Activated CD8-positive, alpha-beta T cell treated with anti-CD3 and anti-CD28 coated beads for 36 hours (primary cell): ENCODE data around the gene ARHGAP42. TPM values are rescaled to one million over a fixed set of nuclear protein-coding genes. Genes with fewer than 3 reads are reported as not detected.

Source experiments
- ATAC-seq: fragments of 200-7000 bp; cut with Tn5 transposase; one replicate; pipeline ENCODE4 v1.10.0; 2021; ENCODE audit warnings: mild to moderate bottlenecking, moderate library complexity
- CTCF ChIA-PET: fragments of 350-600 bp; sonication (Branson Sonifier 250); formaldehyde crosslinking; loops from one replicate; lab custom pipeline; 2021; ENCODE audit warnings: antibody characterized with exemption; lab: Charles Lee
- POLR2A ChIA-PET: fragments of 350-600 bp; sonication (Branson Sonifier 250); formaldehyde crosslinking; loops from one replicate; lab custom pipeline; 2021; ENCODE audit warnings: antibody characterized with exemption; lab: Charles Lee
- DNase-seq: peaks from one replicate; pipeline ENCODE4 v3.0.0-alpha.2; 2020
- H3K27ac Mint-ChIP-seq: one replicate; pipeline ENCODE4 v1.8.0; 2021; ENCODE audit warnings: mild to moderate bottlenecking, mixed read lengths
- H3K27me3 Mint-ChIP-seq: one replicate; pipeline ENCODE4 v1.8.0; 2021; ENCODE audit warnings: mixed read lengths
- H3K36me3 Mint-ChIP-seq: one replicate; pipeline ENCODE4 v1.8.0; 2021; ENCODE audit warnings: low read depth, mixed read lengths
- H3K4me1 Mint-ChIP-seq: one replicate; pipeline ENCODE4 v1.8.0; 2021; ENCODE audit warnings: low read depth, mixed read lengths
- H3K4me3 Mint-ChIP-seq: one replicate; pipeline ENCODE4 v1.8.0; 2021; ENCODE audit warnings: mild to moderate bottlenecking, moderate library complexity, mixed read lengths
- H3K9me3 Mint-ChIP-seq: one replicate; pipeline ENCODE4 v1.8.0; 2021; ENCODE audit warnings: mixed read lengths
- intact Hi-C: fragments of 100-400 bp; cut with micrococcal nuclease; formaldehyde crosslinking; loops from one replicate; pipeline ENCODE4 v1.10.0; 2022
- total RNA-seq, 2 experiments: library from RNA; stranded (reverse); gene quantifications; one replicate each; pipeline ENCODE4 v1.2.3, GENCODE V29; 2021
- TF ChIP-seq, protein P1 (sequence below): fragments of 200-600 bp; IDR thresholded peaks from one replicate; pipeline ENCODE4 v1.8.0; 2022; ENCODE audit warnings: antibody characterized with exemption, mild to moderate bottlenecking

Gene ARHGAP42
- total RNA-seq, 2 experiments from 2014 or later, result 0.20 to 0.41 TPM

DNA sequence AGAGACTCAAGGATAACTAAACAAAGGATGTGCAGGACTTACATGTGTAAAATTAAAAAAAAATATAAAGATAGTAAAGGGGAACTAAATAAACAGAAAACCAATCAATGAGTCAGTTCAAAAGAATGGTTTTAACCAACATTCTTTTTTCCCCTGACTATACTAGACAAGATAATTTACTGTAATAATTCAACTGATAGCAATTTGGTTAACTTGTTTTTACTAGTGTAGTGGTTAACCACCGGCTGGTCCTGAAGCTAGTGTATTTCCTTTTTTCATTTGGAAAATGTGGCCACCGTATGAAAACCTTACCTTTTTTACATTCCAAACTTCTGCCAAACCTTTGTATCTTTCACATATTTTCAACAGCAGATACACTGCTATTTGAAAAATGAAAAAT is 123.1 kb downstream of the ARHGAP42 start:
- ChIA-PET CTCF (no interaction called here), POLR2A (no interaction called here)
- H3K27ac Mint-ChIP-seq, result no peak overlapping the region
- DNase-seq, result no peak
- H3K27me3 Mint-ChIP-seq, result no peaks in the 10 kb centered on the region
- no peaks in the 10 kb centered on the region for H3K9me3 Mint-ChIP-seq
- TF ChIP-seq, protein P1, sequence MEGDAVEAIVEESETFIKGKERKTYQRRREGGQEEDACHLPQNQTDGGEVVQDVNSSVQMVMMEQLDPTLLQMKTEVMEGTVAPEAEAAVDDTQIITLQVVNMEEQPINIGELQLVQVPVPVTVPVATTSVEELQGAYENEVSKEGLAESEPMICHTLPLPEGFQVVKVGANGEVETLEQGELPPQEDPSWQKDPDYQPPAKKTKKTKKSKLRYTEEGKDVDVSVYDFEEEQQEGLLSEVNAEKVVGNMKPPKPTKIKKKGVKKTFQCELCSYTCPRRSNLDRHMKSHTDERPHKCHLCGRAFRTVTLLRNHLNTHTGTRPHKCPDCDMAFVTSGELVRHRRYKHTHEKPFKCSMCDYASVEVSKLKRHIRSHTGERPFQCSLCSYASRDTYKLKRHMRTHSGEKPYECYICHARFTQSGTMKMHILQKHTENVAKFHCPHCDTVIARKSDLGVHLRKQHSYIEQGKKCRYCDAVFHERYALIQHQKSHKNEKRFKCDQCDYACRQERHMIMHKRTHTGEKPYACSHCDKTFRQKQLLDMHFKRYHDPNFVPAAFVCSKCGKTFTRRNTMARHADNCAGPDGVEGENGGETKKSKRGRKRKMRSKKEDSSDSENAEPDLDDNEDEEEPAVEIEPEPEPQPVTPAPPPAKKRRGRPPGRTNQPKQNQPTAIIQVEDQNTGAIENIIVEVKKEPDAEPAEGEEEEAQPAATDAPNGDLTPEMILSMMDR, result no peak
- ATAC-seq, result no peak
- H3K4me1 Mint-ChIP-seq, result no peaks in the 10 kb centered on the region
- intact Hi-C loops, result no loop called here
- no peaks in the 10 kb centered on the region for H3K36me3 Mint-ChIP-seq
- H3K4me3 Mint-ChIP-seq, result no peak overlapping the region

- Mint-ChIP-seq H3K27me3 (no peaks in the 10 kb centered on the region), H3K36me3 (no peaks in the 10 kb centered on the region), H3K27ac (no peak overlapping the region), H3K4me3 (no peak overlapping the region), H3K4me1 (no peaks in the 10 kb centered on the region), H3K9me3 (no peaks in the 10 kb centered on the region)
- intact Hi-C loops, result no loop called here
- DNase-seq (no peak), ATAC-seq (no peak)
- ChIA-PET CTCF (no interaction called here), POLR2A (no interaction called here)
- TF ChIP-seq, protein P1, result no peak
These were observed 123.6 kb downstream of the ARHGAP42 start for GRCh38 chr11:100810666-100811065.

- DNase-seq, result no peak
- no peaks in the 10 kb centered on the region for H3K36me3 Mint-ChIP-seq
- H3K9me3 Mint-ChIP-seq, result peaks cover 2% of the 10 kb centered on the region
- no peak for ATAC-seq
- no peaks in the 10 kb centered on the region for H3K27me3 Mint-ChIP-seq
- H3K4me1 Mint-ChIP-seq, result no peaks in the 10 kb centered on the region
- no peak overlapping the region for H3K4me3 Mint-ChIP-seq
- CTCF ChIA-PET, result no interaction called here
- POLR2A ChIA-PET, result no interaction called here
- H3K27ac Mint-ChIP-seq, result no peak overlapping the region
- intact Hi-C loops, result no loop called here
- TF ChIP-seq, protein P1, result no peak
These were observed 125.4 kb downstream of the ARHGAP42 start for GRCh38 chr11:100812517-100812916.

DNA sequence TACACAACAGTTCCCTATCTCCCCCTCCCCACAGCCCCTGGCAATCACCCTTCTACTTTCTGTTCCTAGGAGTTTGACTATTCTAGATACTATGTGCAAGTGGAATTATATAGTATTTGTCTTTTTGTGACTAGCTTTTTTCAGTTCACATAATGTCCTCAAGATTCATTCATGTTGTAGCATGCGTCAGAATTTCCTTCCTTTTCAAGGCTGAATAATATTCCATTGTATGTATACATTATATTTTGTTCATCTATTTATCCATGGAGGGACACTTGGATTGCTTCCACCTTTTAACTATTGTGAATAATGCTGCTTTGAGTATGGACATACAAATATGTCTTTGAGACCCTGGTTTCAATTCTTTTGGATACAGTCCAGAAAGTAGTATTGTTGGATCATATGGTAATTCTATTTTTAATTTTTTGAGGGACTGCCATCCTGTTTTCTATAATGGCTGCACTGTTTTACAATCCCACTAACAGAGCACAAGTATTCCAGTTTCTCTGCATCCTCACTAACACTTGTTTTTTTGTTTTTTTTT is 128.8 kb downstream of the ARHGAP42 start:
- no peaks in the 10 kb centered on the region for H3K4me1 Mint-ChIP-seq
- no peaks in the 10 kb centered on the region for H3K27me3 Mint-ChIP-seq
- TF ChIP-seq, protein P1, result no peak
- ChIA-PET POLR2A (no interaction called here), CTCF (no interaction called here)
- no peak overlapping the region for H3K4me3 Mint-ChIP-seq
- DNase-seq (no peak), ATAC-seq (no peak)
- no peaks in the 10 kb centered on the region for H3K36me3 Mint-ChIP-seq
- peaks cover 2% of the 10 kb centered on the region for H3K9me3 Mint-ChIP-seq
- no peak overlapping the region for H3K27ac Mint-ChIP-seq
- intact Hi-C loops, result no loop called here

DNA sequence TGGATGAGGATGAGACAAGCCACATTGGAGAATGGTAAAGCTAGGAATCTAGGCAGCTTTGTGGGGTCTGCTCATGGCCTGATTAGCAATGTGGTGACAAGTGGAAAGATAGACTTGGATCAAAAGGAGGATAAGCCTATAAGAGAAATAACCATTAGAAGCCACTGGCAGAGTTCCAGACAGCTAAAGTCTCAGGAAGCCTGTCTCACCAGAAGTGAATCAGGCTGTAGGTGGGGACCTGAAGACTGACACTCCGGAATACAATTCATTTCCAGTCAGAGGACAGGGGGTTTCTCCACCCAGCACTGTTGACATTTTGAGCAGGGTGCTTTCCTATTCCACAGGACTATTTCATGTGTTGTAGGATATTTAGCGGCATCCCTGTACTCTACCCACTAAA is 129.7 kb downstream of the ARHGAP42 start:
- Mint-ChIP-seq H3K4me3 (no peak overlapping the region), H3K27ac (no peak overlapping the region), H3K9me3 (peaks cover 2% of the 10 kb centered on the region), H3K4me1 (no peaks in the 10 kb centered on the region), H3K36me3 (no peaks in the 10 kb centered on the region), H3K27me3 (no peaks in the 10 kb centered on the region)
- ATAC-seq, result no peak
- intact Hi-C loops, result no loop called here
- ChIA-PET CTCF (no interaction called here), POLR2A (no interaction called here)
- DNase-seq, result no peak
- TF ChIP-seq, protein P1, result no peak
